H1 (cell line): ENCODE data around the gene GLIS2. TPM values are rescaled to one million over a fixed set of nuclear protein-coding genes. Genes with fewer than 3 reads are reported as not detected.

Source experiments
- CTCF ChIA-PET: fragments of 300-600 bp; sonication (Branson Sonifier 250); formaldehyde crosslinking; loops from one replicate; lab custom pipeline; 2021; ENCODE audit not compliant: partially characterized antibody; lab: Charles Lee
- POLR2A ChIA-PET: fragments of 300-600 bp; sonication (Branson Sonifier 250); formaldehyde crosslinking; loops from one replicate; lab custom pipeline; 2021; ENCODE audit warnings: inconsistent platforms; ENCODE audit not compliant: partially characterized antibody; lab: Charles Lee
- DNase-seq, 2 experiments: peaks; one replicate each; pipeline versions ENCODE4 v3.0.0 to v3.0.0-alpha.2; 2010 to 2022; ENCODE audit warnings: low spot score in 2 of 2, low read depth in 1 of 2, mixed read lengths in 1 of 2
- FAIRE-seq: peaks from 2 replicates; lab custom pipeline; 2011; peaks lifted over from hg19 to GRCh38; lab: Jason Lieb, UNC
- H2AFZ ChIP-seq: 2 replicates; pipeline ENCODE4 v1.8.1; 2012; ENCODE audit warnings: low read length, inconsistent platforms
- H2AK5ac ChIP-seq: 2 replicates; pipeline ENCODE4 v1.6.1; 2013; ENCODE audit warnings: low read depth, low read length
- H2BK120ac ChIP-seq: replicated peaks from 2 replicates; pipeline ENCODE3; 2013; ENCODE audit warnings: low read depth, low read length, inconsistent platforms
- H2BK12ac ChIP-seq: 2 replicates; pipeline ENCODE4 v1.6.1; 2013; ENCODE audit warnings: low read depth, low read length
- H2BK15ac ChIP-seq: 2 replicates; pipeline ENCODE4 v1.6.1; 2013; ENCODE audit warnings: low read length
- H2BK20ac ChIP-seq: 2 replicates; pipeline ENCODE4 v1.6.1; 2013; ENCODE audit warnings: low read length
- H2BK5ac ChIP-seq: 2 replicates; pipeline ENCODE4 v1.6.1; 2013; ENCODE audit warnings: low read depth, low read length
- H3K14ac ChIP-seq: 2 replicates; pipeline ENCODE4 v1.6.1; 2013; ENCODE audit warnings: inconsistent platforms; ENCODE audit not compliant: insufficient read length
- H3K18ac ChIP-seq: 2 replicates; pipeline ENCODE4 v1.6.1; 2013; ENCODE audit warnings: low read length; ENCODE audit errors: extremely low read depth
- H3K23ac ChIP-seq: 2 replicates; pipeline ENCODE4 v1.6.1; 2013; ENCODE audit warnings: inconsistent platforms; ENCODE audit not compliant: insufficient read length
- H3K23me2 ChIP-seq: 2 replicates; pipeline ENCODE4 v1.6.1; 2013; ENCODE audit warnings: low read depth, low read length
- H3K27ac ChIP-seq: 2 replicates; pipeline ENCODE4 v1.6.1; 2011; ENCODE audit warnings: low read depth, low read length, inconsistent platforms
- H3K27me3 ChIP-seq, 4 experiments: replicated peaks in 1 of 4; 1 replicate in 1 of 4; 2 replicates in 3 of 4; pipeline versions ENCODE4 v1.6.1 to v1.8.1; 2011 to 2013; ENCODE audit warnings: low read length in 3 of 4, mild to moderate bottlenecking in 3 of 4, inconsistent platforms in 2 of 4, mixed read lengths in 2 of 4, moderate library complexity in 1 of 4; ENCODE audit not compliant: control insufficient read depth in 3 of 4, insufficient read depth in 3 of 4; ENCODE audit errors: extremely low read depth in 1 of 4
- H3K36me3 ChIP-seq, 4 experiments: 2 replicates each; pipeline versions ENCODE4 v1.6.1 to v1.8.1; 2011 to 2013; ENCODE audit warnings: mild to moderate bottlenecking in 4 of 4, low read length in 3 of 4, moderate library complexity in 2 of 4, control low read depth in 1 of 4, inconsistent platforms in 1 of 4; ENCODE audit not compliant: insufficient read depth in 4 of 4, control insufficient read depth in 2 of 4
- H3K4ac ChIP-seq: replicated peaks from 2 replicates; pipeline ENCODE3; 2013; ENCODE audit warnings: low read length, low read depth, mixed read lengths, inconsistent platforms; ENCODE audit not compliant: insufficient read length
- H3K4me1 ChIP-seq, 4 experiments: replicated peaks in 1 of 4; 1 replicate in 1 of 4; 2 replicates in 3 of 4; pipeline versions ENCODE4 v1.6.1 to v1.8.1; 2011 to 2013; ENCODE audit warnings: low read length in 3 of 4, inconsistent platforms in 2 of 4, mixed read lengths in 1 of 4; ENCODE audit not compliant: insufficient read depth in 4 of 4, control insufficient read depth in 3 of 4
- H3K4me2 ChIP-seq, 2 experiments: 2 replicates each; pipeline versions ENCODE4 v1.6.1 to v1.8.1; 2011 to 2013; ENCODE audit warnings: low read depth in 2 of 2, low read length in 2 of 2, control low read depth in 1 of 2, inconsistent platforms in 1 of 2, mild to moderate bottlenecking in 1 of 2; ENCODE audit not compliant: insufficient read depth in 1 of 2
- H3K4me3 ChIP-seq, 4 experiments: fragments of 200-600, 300-600 bp in 1 of 4; sonication (generic), shearing (Covaris generic), sonication (Bioruptor Twin) in 1 of 4; 2 replicates each; pipeline versions ENCODE4 v1.5.1 to v1.8.1; 2011 to 2016; ENCODE audit warnings: low read length in 4 of 4, low read depth in 3 of 4, control low read depth in 2 of 4, inconsistent platforms in 2 of 4, mild to moderate bottlenecking in 2 of 4, mixed read lengths in 1 of 4, moderate library complexity in 1 of 4; ENCODE audit not compliant: insufficient read depth in 2 of 4; ENCODE audit errors: extremely low read depth in 1 of 4
- H3K56ac ChIP-seq: replicated peaks from 2 replicates; pipeline ENCODE3; 2013; ENCODE audit warnings: low read depth, mild to moderate bottlenecking, mixed read lengths, low read length, inconsistent platforms; ENCODE audit not compliant: insufficient read length
- H3K79me1 ChIP-seq: 2 replicates; pipeline ENCODE4 v1.6.1; 2013; ENCODE audit warnings: low read depth, low read length, control low read depth
- H3K79me2 ChIP-seq, 2 experiments: 2 replicates each; pipeline versions ENCODE4 v1.6.1 to v1.8.1; 2012 to 2013; ENCODE audit warnings: low read length in 2 of 2, mild to moderate bottlenecking in 2 of 2, inconsistent platforms in 1 of 2; ENCODE audit not compliant: insufficient read depth in 2 of 2, control insufficient read depth in 1 of 2
- H3K9ac ChIP-seq, 4 experiments: replicated peaks in 1 of 4; 1 replicate in 1 of 4; 2 replicates in 3 of 4; pipeline versions ENCODE4 v1.6.1 to v1.8.1; 2011 to 2013; ENCODE audit warnings: low read depth in 3 of 4, low read length in 3 of 4, control low read depth in 2 of 4, mild to moderate bottlenecking in 2 of 4, moderate library complexity in 2 of 4, inconsistent platforms in 1 of 4; ENCODE audit errors: extremely low read depth in 1 of 4
- H3K9me3 ChIP-seq, 2 experiments: 2 replicates each; pipeline versions ENCODE4 v1.6.1 to v1.8.1; 2012 to 2013; ENCODE audit warnings: mild to moderate bottlenecking in 2 of 2, moderate library complexity in 2 of 2, control low read depth in 1 of 2, inconsistent platforms in 1 of 2, low read depth in 1 of 2, low read length in 1 of 2, mixed read lengths in 1 of 2; ENCODE audit not compliant: insufficient read depth in 2 of 2
- H4K20me1 ChIP-seq, 2 experiments: replicated peaks in 1 of 2; 2 replicates each; pipeline versions ENCODE3 to v1.8.1; 2011 to 2013; ENCODE audit warnings: inconsistent platforms in 2 of 2, low read length in 2 of 2, mild to moderate bottlenecking in 1 of 2; ENCODE audit not compliant: insufficient read depth in 2 of 2, control insufficient read depth in 1 of 2
- H4K5ac ChIP-seq: 2 replicates; pipeline ENCODE4 v1.6.1; 2013; ENCODE audit warnings: low read length, low read depth, mixed read lengths, inconsistent platforms; ENCODE audit not compliant: insufficient read length
- H4K8ac ChIP-seq: 2 replicates; pipeline ENCODE4 v1.8.0; 2013; ENCODE audit warnings: mild to moderate bottlenecking, moderate library complexity, low read length, inconsistent platforms; ENCODE audit not compliant: insufficient read depth; ENCODE audit errors: extremely low read depth
- H4K91ac ChIP-seq: replicated peaks from 2 replicates; pipeline ENCODE3; 2013; ENCODE audit warnings: low read length, mixed read lengths, inconsistent platforms; ENCODE audit not compliant: insufficient read length
- ATF2 ChIP-seq: IDR thresholded peaks from 2 replicates; pipeline ENCODE4 v1.6.1; 2012; ENCODE audit warnings: low read length, inconsistent platforms
- CEBPB ChIP-seq: IDR thresholded peaks from 2 replicates; pipeline ENCODE4 v1.6.1; 2012; ENCODE audit warnings: low read depth, low read length
- CREB1 ChIP-seq: IDR thresholded peaks from 2 replicates; pipeline ENCODE4 v1.6.1; 2012; ENCODE audit warnings: inconsistent platforms
- GABPA ChIP-seq: IDR thresholded peaks from 2 replicates; pipeline ENCODE4 v1.6.1; 2011; ENCODE audit warnings: mild to moderate bottlenecking, low read length, moderate library complexity, borderline replicate concordance; ENCODE audit not compliant: insufficient read depth
- KDM1A ChIP-seq: fragments of 200-600, 300-600 bp; sonication (generic); IDR thresholded peaks from 2 replicates; pipeline ENCODE4 v1.7.1; 2016; ENCODE audit warnings: mild to moderate bottlenecking, low read length, borderline replicate concordance
- KDM5A ChIP-seq: fragments of 200-600 bp; IDR thresholded peaks from 2 replicates; pipeline ENCODE4 v1.7.1; 2012; ENCODE audit warnings: mild to moderate bottlenecking, low read length, inconsistent platforms, mixed read lengths
- PHF8 ChIP-seq: fragments of 200-600 bp; sonication (generic); conservative IDR thresholded peaks from 2 replicates; pipeline ENCODE4 v1.7.1; 2012; ENCODE audit warnings: low read depth, mild to moderate bottlenecking, inconsistent platforms, low read length, moderate library complexity
- SP2 ChIP-seq: IDR thresholded peaks from 2 replicates; pipeline ENCODE4 v1.6.1; 2012; ENCODE audit warnings: mild to moderate bottlenecking, low read length, inconsistent platforms
- SP4 ChIP-seq: IDR thresholded peaks from 2 replicates; pipeline ENCODE4 v1.6.1; 2012; ENCODE audit warnings: low read length, inconsistent platforms
- TAF1 ChIP-seq: IDR thresholded peaks from 2 replicates; pipeline ENCODE4 v1.6.1; 2011; ENCODE audit warnings: mild to moderate bottlenecking, low read depth, low read length
- TBP ChIP-seq: IDR thresholded peaks from 2 replicates; pipeline ENCODE4 v1.6.1; 2011; ENCODE audit warnings: low read depth, low read length, improper control_type of control experiment
- WGBS, 2 experiments: shearing (Covaris generic) in 1 of 2; methylation state at CpG; one replicate each; pipeline versions ENCODE4 v1.1.6 to v1.1.7; 2013 to 2015; ENCODE audit warnings: low lambda C conversion rate in 2 of 2, mixed read lengths in 2 of 2, inconsistent platforms in 1 of 2, low coverage in 1 of 2, missing lambda C conversion rate in 1 of 2; ENCODE audit not compliant: insufficient replicate concordance in 2 of 2, insufficient coverage in 1 of 2, insufficient read length in 1 of 2; ENCODE audit errors: extremely low coverage in 1 of 2, missing lambda C conversion rate in 1 of 2; 5-methylcytosine and 5-hydroxymethylcytosine counted together
- polyA plus RNA-seq, 7 experiments: library from polyadenylated mRNA; depleted of rRNA in 3 of 7; stranded (reverse) in 5 of 7; unstranded in 2 of 7; fragments of >200 nt in 5 of 7; fragments of 200-250 nt in 2 of 7; gene quantifications; 1 replicate in 5 of 7; 2 replicates in 1 of 7; 4 replicates in 1 of 7; pipeline versions ENCODE4 v1.2.1 to v1.2.3, GENCODE V29; 2011 to 2013; ENCODE audit warnings: missing spikeins in 2 of 7, mixed read lengths in 2 of 7
- total RNA-seq: library from RNA; stranded (reverse); fragmentation: NEBNext Ultra II Directional; extraction: Animal tissue kit (Norgen Biotek cat#: 25700); gene quantifications from 2 replicates; pipeline ENCODE4 v1.2.1, GENCODE V29; 2021

GLIS2 gene
- total and polyA plus RNA-seq, 2 of the 8 experiments (the other 6 are each of a cell fraction or from before 2014, with no cell fraction given): 4.3 to 17.4 TPM

GRCh38 chr16:4323845-4324488 is 8.1 kb downstream of the GLIS2 start:
- Histone ChIP-seq H2BK120ac (no peak overlapping the region), H3K27me3 (no peaks in the 10 kb centered on the region), H3K79me2 (peaks cover 0 to 58% of the 10 kb centered on the region in 2 experiments; a peak in 2 of 4 replicates), H3K23ac (no peak overlapping the region), H3K56ac (no peak overlapping the region), H3K27ac (no peak overlapping the region), H3K9me3 (no peaks in the 10 kb centered on the region), H3K14ac (no peak overlapping the region), H3K4me1 (peaks cover 5 to 38% (median 31%) of the 10 kb centered on the region in 4 experiments), H2AK5ac (peak overlapping the region; percentile 18; the same call in 1 of the 2 replicates), H3K4me3 (peak overlapping the region in 1 of 4 experiments; percentile 11; a peak in 1 of 8 replicates), H2BK15ac (0 out of 2 replicates have a peak overlapping the region, but pooled peaks have one; percentile 5), H2AFZ (no peak overlapping the region), H3K36me3 (no peaks in the 10 kb centered on the region), H3K23me2 (peaks cover 3% of the 10 kb centered on the region; the same call in 1 of the 2 replicates), H2BK12ac (peak overlapping the region; percentile 60; the same call in 1 of the 2 replicates), H4K20me1 (peaks cover 13 to 22% of the 10 kb centered on the region in 2 experiments), H3K4me2 (peak overlapping the region; percentile 9 to 52; a peak in 2 of 4 replicates), H3K18ac (peak overlapping the region; percentile 2; the same call in 1 of the 2 replicates), H4K5ac (no peak overlapping the region), H4K91ac (peak overlapping the region; percentile 49), H3K79me1 (peaks cover 9% of the 10 kb centered on the region), H3K4ac (no peak overlapping the region), H4K8ac (no peak overlapping the region; the same call in none of the 2 replicates), H2BK20ac (no peak overlapping the region), H2BK5ac (peak overlapping the region; percentile 69; the same call in 1 of the 2 replicates), H3K9ac (no peak overlapping the region)
- FAIRE-seq (no peak), DNase-seq (peak in 1 of 2 experiments; percentile 77)
- WGBS, 2 experiments: 42% methylated on average over 11 of the region's 12 CpGs; no CpG with 5 or more reads in 1 of the 2 experiments
- ChIA-PET CTCF (interaction anchor here (0.6 to 8.6 kb wide), 26 partner anchors 9 to 79 kb away, joined by 3 to 69 read pairs (median 4); no protein-coding TSS in a partner anchor), POLR2A (interaction anchor here (0.5 to 8.9 kb wide), 11 partner anchors 9 to 149 kb away, joined by 3 to 80 read pairs (median 5); partner anchors contain the start of gene TFAP4)
- TF ChIP-seq GABPA (peak; percentile 22; the same call in 1 of the 2 replicates), KDM5A (no peak), TBP (peak; percentile 42; the same call in 1 of the 2 replicates), CEBPB (no peak), PHF8 (no peak), SP2 (no peak), TAF1 (no peak), KDM1A (no peak), SP4 (0 out of 2 replicates have a peak, but pooled peaks have one; percentile 53), ATF2 (no peak), CREB1 (no peak)
